Endometrial microvascular endothelial cells (primary cell): ENCODE results near the gene ARRDC4. TPM values are rescaled to one million over a fixed set of nuclear protein-coding genes. Genes with fewer than 3 reads are reported as not detected.

ENCODE experiments used
- in situ Hi-C: cut with HindIII; loops from 2 replicates; pipeline ENCODE4 v1.10.0; 2017; ENCODE audit warnings: low sequenced_read_pairs, low pct_unique_long_range_greater_than_20kb; ENCODE audit errors: inconsistent ontology term
- total RNA-seq: library from RNA; depleted of rRNA; stranded (reverse); fragments of >200 nt; gene quantifications from one replicate; pipeline ENCODE4 v1.2.3, GENCODE V29; 2015; ENCODE audit errors: inconsistent ontology term

Gene ARRDC4, protein sequence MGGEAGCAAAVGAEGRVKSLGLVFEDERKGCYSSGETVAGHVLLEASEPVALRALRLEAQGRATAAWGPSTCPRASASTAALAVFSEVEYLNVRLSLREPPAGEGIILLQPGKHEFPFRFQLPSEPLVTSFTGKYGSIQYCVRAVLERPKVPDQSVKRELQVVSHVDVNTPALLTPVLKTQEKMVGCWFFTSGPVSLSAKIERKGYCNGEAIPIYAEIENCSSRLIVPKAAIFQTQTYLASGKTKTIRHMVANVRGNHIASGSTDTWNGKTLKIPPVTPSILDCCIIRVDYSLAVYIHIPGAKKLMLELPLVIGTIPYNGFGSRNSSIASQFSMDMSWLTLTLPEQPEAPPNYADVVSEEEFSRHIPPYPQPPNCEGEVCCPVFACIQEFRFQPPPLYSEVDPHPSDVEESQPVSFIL
- 0.09 TPM for total RNA-seq

DNA sequence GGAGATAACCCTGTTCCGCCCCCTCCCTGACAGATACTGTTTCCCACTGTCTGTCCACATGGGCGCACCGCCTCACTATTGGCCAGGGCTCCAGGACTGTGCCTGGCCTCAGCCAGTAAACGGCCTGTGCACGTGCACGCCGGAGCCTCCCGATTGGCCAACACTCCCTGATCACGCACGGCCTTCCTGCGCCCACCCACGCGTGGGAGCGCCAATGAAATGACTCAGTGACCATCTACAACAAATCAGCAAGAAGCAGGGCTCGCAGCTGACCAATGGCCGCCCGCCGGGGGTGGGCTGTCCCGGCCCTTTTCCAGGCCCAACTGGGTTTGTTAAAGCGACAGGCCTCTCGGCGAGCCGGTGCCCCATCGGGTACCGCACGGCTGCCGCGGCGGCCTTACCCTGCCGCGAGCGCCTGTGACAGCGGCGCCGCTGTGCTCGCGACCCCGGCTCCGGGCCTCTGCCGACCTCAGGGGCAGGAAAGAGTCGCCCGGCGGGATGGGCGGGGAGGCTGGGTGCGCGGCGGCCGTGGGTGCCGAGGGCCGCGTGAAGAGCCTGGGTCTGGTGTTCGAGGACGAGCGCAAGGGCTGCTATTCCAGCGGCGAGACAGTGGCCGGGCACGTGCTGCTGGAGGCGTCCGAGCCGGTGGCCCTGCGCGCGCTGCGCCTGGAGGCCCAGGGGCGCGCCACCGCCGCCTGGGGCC is at the start of gene ARRDC4:
TSS of gene ARRDC4 (plus strand) at position 340 of the 703 bp plus-strand sequence. CDS start at position 499, 159 bp downstream.
- in situ Hi-C loops = no loop called here

DNA sequence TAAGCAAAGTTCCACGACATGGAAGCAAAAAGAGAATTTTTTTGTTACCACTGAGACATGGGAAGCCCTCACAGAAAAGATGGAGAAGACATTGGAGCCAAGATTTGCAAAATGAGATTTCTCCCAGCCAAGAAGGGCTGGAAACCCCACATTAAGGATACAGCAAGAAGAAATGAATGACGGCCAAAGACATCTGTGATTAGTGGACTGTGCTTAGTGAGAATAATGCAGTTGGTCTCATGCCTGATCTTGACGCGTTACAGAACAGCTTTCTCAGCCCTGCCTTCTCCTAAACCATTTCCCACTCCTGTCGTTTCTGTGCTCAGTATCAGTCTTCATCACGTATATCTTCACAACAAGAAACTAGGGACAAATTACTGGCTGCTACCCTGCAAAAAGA is 45.8 kb upstream of the ARRDC4 start:
- in situ Hi-C loops = no loop called here

DNA sequence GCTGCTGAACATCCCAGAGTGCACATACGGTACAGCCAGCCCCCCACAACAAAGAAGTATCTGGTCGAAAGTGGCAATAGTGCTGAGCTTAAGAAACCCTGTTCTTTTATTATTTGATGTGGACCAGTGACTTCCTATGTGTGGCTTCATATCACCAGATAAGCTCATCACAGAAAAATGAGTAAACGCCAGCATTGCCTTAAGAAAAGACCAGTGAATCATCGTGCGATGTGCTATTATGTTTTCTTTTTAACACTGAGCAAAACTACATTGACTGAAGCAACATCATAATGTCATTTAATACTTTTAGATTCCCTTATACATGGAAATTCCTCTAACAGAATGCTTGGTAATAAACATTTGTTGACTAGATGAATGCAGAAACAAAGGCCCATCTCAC is 45.2 kb upstream of the ARRDC4 start:
- in situ Hi-C loops = no loop called here

DNA sequence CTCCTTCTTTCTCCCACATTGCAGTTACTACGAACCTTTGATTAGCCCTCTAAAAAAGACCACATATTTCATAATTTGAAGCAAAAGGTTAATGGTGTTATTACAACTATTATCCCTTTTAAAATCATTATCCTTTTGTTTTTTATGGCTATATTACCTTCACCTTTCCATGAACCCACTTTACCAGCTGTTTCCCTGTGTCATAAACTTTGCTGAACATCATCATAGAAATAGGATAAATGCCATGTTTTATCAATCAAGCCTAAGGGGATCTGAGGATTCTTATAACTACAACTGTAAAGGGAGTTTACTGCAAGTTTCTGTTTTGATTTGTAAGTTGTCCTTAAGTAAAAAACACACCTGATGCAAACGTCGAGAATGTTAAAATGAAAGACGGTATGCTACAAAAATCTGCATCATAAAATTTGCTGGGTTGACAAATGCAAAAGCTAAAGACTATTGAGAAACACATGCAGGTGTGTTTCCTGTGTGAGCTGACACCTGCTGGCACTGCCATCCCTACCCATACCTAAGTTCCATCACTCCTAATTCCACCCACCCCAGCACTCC is 39.1 kb upstream of the ARRDC4 start:
- in situ Hi-C loops = no loop called here

DNA sequence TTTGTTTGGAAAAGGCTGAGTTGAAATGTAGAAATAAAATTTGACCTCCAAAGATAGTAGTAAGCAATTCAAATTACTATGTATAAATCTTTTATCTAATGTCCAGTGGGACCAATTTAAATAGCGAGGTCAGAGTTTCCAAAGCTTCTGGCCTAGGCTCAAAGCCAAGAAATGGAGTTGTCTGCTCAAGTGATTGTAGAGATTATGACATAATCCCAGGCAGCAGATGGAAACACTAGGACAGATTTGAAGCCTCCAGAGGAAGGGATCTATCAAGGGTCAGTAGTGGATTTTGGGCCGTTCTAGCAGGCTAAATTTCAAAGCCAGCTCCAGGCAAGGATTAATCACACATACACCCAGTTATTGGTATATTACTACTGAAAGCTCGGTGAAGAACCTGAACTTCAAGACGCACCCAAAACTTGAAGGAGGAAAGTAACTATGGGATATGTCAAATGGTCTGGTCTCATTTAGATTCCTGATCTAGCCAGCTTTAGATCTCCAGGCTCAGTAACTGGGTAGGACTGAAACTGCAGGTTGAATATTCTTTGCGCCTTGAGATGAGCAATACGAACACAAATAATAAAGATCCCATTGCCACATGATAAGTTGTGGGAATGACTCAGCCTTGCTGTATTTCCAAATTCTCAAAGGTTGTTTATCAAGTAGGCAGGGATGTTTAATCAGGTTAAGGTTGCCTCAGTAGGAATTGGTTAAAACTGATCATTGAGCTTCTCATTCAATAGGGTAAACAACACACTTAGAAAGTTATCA is 30.9 kb upstream of the ARRDC4 start:
- in situ Hi-C loops = no loop called here

DNA sequence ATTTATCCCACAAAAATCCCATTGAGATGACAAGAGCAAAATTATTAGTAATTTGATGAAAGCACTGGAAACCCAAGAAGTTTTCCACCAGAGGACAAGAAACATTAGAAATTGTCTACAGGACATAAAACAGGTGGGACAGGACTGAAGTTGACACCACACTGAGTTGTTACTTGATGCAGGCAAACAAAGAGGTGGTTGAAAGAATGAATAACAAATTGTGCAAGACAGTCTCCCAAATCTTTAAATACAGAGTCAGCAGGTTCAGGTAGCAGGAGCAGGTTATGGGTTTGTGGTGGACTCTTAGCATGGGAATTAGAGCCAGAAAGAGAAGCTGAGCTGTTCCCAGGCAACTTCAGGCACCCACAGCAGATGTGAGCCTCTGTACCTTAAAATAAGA is 30.3 kb upstream of the ARRDC4 start:
- in situ Hi-C loops = no loop called here

DNA sequence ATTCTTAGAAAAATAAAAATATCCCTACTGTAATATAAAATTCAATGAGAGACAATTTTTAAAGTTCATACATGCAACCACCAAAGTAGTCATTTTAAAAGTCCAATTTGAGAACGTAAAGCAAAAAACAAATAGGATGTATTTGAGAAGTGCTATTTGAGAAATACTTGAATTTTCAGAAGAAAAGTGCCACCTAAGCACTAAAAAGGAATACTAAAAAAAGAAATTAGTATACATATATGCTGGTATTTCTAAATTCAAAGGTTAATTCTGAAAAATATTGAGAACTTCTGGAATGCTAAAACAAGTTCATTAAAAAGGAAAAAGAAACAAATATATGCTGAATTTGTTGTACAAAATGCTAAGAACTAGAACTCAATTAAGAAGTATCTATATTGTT is 29.2 kb upstream of the ARRDC4 start:
- in situ Hi-C loops = no loop called here

DNA sequence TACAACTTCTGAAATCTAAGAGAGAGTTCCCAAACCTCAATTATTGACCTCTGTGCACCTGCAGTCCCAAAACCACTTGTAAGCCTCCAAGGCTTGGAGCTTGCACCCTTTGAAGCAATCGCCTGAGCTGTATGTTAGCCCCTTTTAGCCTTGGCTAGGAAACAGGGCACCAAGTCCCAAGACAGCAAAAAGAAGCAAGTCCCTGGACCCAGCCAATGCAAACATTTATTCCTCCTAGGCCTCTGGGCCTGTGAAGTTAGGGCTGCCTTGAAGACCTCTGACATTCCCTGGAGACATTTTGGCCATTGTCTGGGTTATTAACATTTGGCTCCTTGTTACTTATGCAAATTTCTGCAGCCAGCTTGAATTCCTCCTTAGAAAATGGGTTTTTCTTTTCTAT is 26.9 kb upstream of the ARRDC4 start:
- in situ Hi-C loops = no loop called here

DNA sequence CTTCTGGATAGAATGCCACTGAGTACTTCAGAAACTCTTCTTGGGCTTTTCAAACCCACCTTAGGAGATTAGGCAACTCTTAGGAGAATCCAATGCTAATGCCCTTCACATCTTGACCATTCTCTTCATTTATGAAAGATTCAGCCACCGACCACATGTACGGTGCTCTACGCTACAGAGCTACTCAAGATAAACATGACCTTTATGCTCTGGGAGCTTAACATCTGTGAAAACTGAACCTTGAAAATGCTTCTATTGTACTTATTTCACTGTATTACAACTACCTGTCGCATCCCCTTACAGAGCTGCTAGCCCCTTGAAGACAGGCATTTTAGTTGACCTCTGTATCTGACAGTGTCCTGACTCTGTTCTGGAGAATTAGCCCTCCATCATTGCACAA is 19.5 kb upstream of the ARRDC4 start:
- in situ Hi-C loops = no loop called here

DNA sequence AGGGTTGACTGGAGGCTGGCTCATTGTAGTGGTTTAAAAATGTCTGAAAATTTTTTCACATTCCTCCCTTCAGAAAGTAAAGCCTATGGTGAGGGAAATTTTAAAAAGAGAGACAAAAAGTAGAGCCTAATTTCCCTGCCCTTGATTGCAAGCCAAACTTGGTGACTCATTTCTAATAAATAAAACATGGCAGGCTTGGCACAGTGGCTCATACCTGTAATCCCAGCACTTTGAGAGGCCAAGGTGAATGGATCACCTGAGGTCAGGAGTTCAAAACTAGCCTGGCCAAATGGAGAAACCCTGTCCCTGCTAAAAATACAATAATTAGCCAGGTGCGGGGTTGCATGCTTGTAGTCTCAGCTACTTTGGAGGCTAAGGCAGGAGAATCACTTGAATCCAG is 18.9 kb upstream of the ARRDC4 start:
- in situ Hi-C loops = no loop called here

DNA sequence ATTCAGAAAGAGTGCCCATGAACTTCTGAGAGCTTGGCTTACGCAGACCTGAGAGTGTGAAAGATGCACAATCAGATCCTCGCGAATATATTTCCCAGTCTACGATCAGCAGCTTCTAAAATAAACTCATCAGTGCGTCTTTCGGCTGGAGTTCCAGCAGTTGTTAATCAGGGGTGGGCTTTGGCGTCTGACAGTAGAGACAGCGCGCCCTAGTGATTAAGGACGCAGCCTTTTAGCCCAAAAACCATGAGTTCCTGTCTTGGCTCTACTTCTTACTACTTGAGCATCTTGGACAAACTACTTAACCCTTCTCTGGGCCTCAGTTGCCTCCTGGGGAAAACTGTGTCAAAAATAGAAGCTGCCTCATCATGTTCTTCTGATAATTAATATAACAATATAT is 15.8 kb upstream of the ARRDC4 start:
- in situ Hi-C loops = no loop called here

DNA sequence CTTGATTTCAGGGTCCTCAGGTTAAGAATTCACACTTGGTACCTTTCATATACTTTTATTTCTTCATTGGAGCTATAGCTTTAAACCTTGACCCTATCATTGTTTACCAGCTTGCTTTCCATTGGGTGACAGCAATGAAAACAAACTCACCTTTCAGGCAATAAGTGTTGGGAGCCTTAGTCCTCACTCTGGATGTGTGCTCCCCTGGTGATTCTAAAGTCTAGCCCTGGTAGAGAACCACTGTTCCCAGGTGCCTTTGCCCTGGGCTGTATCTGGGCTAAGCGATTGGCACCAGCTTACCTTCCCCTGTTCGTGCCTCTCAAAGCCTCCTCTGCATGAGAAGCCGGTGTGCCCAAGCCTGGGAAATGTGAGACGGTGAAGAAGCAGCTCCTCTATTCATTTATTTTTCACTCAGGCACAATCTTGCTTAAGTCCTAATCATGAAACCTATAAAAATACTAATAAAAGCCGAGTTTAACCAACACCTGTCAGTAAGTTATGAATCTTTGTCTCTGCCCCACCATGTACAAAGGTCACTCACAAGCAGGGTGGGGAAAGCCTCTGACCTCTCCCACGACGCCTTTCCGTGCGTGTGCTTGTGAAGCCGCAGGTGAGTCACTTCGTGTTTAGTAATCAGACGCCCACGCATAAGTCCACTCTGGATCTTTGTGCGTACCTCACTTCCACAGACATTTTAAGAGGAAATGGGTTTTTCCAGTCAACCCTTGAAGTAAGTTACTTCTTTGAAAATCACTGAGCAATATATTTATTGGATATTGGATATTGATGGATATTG is 12.8 kb upstream of the ARRDC4 start:
- in situ Hi-C loops = no loop called here

DNA sequence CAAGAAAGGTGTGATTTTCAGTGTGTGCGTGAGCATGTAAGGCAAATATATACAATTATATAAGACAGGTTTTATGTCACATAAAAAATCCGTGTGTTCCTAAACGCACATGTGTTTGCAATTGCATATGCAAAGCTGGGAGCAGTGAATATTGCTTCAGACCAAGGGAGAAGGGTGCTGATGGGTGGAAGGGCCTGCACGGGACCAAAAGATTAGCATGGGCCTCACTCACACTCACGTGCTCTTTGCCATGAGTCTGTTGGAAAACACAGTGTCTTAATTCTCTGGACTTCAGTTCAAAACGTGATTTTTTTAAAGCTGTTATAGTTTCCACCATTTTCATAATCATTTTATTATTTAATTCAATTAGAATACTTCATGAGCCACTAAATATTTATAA is 7.2 kb upstream of the ARRDC4 start:
- in situ Hi-C loops = no loop called here

DNA sequence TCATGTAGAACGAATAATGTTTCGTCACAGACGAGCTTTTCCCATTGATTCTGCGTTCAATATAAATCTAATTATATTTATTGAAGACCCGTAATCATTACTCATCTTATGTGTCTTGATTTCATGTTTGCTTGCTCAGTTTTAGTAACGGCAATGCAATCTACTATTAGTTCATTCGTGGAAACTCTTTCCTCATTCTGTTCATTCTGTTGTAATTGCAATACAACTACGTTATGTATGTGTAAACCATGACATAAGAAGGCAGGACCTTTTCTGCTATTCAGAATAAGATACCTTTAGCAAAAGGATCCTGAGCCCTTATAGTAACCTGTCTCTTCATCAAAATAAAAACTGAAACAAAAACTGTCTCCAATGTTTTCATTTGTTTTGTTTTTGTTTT is 6.8 kb upstream of the ARRDC4 start:
- in situ Hi-C loops = no loop called here

DNA sequence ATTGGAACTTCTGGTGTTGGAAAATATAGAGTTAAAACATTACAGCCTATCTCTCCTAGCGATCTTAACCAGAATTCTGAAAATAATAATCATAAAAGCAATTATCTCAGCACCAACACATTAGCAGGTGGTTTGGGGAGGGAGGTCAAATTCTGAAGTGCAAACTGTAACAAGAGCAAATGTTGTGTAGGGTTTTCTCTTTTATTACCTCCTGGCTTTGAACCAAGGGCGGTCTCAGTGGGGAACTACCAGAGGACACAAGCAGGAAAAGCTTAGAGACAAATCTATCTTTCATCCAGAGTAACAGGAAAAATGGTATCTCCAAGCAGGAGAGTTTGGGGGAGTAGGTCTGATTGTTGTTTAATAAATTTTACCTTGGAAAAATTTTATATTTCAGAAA is 5.5 kb upstream of the ARRDC4 start:
- in situ Hi-C loops = no loop called here

DNA sequence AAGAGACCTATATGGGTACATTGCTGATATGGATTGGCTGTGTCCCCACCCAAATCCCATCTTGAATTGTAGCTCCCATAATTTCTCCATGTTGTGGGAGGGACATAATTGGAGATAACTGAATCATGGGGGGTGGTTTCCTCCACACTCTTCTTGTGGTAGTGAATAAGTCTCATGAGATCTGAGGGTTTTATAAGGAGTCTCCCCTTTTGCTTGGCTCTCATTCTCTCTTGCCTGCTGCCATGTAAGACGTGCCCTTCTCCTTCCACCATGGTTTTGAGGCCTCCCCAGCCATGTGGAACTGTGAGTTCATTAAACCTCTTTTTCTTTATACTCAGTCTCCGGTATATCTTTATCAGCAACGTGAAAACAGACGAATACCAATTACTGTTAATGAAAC is 5.0 kb upstream of the ARRDC4 start:
- in situ Hi-C loops = no loop called here

DNA sequence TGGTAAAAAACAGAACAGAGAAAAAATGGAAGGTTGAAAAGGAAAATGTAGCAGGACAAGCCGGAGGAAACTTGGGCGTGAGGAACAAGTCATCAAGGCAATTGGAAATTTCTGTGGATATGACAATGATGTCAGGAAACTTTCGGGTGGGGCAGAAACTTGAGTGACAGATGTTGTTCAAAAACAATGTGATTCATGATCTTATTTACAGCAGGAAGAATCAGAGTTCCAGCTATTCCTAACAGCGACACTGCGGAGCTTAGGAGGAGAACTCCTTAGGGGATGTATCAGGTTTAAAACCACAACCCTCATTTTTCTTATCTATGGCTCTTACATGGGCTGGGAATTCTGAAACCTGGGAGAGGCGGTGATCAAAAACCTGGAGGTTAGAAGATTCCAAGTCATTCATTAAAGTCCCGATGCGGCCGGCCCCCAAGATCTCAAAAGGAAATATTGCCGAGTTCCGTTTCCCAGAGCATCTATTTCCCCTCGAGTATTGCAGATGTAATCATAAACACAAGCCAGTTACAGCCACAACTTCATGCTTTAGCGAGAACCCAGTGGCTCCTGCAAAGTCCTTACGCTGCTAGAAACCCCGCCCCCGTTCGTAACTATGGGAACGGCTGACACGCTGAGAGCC is 659 bp upstream of the ARRDC4 start:
- in situ Hi-C loops = no loop called here
